Measurements from ENCODE around the gene TRHDE.

The TRHDE gene

DNA sequence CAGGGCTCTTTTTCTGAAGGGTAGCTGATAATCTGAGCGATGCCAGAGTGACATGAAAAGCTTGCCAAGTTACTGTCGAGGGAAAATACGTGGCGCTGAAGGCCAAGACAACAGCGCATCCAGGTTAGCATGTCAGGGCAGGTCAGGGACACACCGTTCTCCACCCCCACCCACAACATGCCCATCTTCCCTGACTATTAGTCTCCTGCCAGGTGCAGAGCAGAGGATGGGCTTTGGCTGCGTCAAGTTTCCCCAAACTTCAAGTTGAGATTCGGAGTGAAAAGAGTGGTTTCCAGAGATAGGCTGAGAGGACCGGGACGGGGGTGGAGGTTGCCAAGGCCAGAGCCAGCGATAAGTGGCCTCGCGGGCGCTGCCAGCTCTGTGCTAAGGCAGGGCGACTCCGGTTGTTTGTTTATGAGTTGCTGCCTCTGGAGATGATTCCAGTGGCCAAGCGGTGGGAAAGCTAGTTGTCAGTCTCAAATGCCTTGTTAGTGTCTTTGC, 1.7 kb downstream of the TRHDE start:
- peak; percentile 34 for DNase-seq

DNA sequence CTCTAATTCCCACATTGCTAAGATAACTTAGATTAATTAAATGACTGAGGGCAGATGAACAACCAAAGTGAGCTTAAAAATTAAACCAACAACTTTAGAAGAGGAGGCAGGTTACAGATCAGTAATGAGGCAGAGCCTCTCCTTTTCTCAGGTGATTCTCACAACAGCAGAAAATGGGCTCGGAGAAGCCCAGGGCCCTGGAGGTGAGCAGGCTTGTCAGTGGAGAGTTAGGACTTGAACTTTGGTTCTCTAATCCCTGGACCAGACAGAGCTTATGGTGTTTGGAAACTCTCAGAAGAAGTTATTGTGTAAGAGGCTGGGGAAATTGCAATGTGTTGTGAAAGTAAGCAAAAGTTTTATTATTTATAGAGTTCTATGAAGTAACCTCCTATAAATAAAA, 2.8 kb downstream of the TRHDE start:
- DNase-seq = no peak

DNA sequence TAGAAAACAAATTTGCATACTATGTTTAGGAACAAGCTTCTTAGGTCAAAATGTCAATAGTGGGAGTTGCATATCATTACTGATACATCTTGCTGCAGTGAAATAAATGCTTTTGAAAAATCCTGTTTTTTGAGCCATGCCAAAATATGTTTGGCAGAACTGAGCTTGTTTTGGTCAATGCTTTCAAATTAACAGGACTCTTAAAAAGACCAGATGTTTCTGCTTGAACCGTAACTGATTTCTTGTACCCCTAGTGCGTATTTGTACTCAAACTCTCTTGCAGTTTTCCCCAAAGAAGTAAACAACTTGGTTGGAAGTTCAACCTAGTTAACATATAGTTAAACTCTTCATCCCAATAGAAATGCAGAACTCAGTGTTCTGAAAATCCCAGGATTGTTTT, 3.4 kb downstream of the TRHDE start:
- DNase-seq = no peak

DNA sequence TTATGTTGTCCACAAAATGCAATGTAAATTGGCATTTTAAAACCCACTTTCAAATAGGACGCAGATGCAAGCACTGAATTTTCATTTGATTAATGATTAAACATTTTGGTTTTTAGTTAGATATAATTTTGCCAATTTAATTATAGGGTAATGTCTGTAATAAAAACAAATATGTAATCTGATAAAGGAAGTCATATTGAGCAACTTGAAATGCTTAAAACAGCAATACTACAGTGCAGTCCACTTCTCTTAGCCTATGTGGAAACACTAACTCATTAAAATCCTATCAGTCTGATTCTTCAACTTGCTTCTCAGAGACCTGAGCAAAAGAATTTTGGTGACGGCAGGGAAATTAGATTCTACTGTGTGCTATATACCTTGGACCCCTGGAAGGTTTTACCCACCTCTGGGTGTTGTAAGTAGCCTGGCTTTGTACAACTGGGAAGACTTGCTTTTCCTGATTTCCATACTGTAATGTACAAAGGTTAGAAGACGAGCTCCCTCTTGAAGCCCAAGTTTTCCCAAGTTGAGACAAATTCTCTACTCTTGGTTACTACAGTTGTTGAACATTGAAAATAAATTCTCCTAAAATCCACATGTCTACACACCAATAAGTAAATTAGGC, 4.1 kb downstream of the TRHDE start:
- no peak for DNase-seq

DNA sequence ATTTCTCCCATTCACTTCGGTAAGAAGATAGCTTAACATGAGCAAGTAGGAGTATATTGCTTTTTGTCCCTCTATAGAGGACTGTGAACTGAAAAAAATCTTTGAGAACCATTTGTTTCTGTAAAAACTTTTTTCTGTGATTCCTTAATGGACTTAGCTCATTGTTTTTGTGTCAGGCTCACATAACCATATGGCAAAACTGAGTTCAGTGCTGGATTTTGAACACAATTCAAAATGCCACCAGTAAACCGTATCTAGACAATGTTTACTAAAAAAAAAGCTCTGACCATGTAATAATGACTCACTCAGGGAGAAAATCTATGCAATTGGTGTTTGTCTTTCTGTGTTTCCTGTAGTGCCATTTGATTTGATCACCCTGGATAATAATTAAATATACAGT, 5.2 kb downstream of the TRHDE start:
- DNase-seq = no peak

DNA sequence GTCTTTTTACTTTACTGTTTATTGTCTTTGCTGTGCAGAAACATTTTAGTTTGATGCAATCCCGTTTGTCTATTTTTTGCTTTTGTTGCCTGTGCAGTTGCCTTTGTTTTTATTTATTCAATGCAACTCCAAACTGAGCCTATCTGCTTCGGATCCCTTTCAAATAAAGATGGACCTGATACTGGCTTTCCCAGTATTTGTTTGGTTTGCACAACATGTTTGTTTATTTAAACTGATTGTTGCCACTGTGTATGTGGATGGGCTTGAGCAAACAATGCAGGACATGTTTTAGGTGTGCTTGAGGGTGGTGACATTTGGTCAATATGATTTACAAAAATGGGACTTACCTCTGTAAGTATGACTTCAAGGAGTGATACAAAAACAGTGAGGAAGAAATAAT, 6.7 kb downstream of the TRHDE start:
- no peak for DNase-seq

DNA sequence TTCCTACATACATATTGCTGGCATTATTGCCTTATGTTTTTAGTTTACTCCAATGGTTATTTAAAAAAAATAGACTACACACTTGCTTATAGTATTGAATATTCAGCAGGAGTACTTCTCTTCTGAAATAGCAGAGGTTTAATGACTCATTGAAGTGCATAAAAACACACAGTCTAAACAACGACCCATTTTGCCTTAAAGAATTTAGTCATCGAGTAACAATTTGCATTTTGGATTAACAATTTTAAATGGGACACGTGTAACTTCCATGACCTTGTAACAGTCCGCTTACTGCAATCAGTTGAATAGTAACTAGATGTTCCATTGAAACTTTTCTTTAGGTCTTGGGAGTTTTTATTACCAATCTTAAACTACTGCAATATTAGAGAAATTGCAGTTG, 9.0 kb downstream of the TRHDE start:
- DNase-seq = no peak

DNA sequence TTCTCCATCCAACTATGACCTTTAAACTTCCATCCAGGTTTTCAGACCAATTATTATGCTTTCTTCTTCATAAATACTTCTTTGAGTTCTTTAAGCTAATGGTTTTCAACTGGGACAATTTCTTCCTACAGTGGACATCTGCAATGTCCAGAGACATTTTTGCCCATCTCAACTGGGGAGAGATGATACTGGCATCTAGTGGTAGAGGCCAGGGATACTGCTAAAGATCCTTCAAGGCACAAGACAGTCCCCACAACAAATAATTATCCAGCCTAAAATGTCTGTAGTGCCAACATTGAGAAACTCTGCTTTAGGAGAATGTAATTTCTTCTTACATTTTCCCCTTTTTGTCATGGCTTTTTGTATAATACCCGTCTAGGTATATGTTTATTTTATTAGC, 10.6 kb downstream of the TRHDE start:
- DNase-seq = no peak

DNA sequence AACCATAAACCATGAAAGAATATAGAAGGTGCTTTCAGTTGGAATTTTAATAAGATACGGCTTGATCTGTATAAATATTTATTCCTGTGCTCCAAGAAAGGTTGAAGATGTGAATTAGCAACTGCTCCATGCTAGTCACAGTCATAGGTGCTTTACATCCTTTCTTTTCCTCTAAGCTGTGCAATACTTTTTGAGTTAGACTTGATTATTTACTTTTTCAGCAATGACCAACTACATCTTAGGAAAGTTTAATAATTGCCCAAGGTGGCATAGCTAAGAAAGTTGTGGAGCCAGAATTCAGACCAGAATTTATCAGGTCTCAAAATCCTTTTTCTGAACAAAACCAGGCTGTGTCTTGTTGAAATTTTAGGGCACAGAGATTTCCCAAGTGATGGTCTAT, 13.7 kb downstream of the TRHDE start:
- no peak for DNase-seq

DNA sequence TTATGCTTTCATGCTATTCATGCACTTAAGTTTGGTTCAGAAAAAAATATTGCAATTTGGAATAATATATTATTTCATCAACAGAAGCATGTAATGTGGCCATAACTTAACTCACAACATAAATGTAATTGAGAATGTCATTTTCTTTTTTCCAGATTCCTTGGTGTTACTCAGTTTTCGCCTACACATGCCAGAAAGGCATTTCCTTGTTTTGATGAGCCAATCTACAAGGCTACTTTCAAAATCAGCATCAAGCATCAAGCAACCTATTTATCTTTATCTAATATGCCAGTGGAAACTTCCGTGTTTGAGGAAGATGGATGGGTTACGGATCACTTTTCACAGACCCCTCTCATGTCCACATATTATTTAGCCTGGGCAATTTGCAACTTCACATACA, 14.4 kb downstream of the TRHDE start:
- DNase-seq = no peak

DNA sequence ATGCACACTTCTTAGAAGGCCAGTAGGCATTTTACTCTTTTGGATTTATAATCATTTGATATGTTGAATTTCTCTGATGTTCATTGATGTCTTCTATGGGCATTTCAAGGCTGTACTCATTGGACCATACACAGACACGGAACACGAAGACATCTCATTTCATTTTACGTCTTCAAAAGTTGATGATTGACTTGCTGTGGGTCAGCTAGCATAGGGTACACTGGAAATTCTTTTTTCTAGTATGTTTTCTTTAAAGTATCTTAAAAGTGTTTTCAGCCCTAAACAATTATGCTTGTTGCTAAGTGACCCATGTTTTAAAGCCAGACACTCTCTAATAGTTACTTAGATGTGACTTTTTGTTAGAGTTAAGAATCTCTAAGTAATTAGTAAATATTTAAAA, 16.3 kb downstream of the TRHDE start:
- DNase-seq = no peak

DNA sequence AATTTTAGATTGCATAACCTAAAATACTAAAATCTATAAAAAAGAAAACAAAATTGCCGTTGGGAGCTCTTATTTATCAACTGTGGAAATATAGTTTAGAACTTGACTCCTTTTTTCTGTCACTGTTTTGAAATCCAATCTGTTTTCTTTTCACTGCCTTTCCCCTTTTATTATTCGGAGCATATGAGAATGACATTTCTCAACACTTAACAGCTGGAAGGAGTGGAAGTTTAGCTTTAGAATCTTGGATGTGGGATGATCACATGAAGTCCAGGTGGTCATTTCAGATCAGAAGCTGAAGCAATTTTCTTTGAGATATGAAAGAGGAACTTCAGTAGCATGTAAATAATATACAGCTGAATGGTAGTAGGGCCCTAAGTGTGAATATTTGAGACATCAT, 16.7 kb downstream of the TRHDE start:
- DNase-seq = no peak

DNA sequence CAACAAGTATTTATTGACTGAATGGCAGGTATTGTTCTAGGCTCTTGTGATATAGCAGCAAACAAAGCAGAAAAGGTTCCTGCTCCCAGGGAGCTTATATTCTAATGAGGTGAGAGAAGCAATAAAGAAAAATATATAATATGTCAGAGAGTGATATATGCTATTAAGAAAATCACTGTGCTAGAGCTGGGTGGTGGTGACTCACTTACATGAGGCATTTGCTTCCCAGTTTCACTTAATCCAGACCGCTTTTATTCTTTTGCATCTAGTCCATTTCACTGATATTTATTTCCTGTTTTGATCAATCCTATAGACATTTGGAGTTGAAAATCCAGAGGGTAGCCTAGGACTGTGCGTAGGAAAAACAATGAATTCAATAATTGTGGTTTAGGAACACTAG, 17.5 kb downstream of the TRHDE start:
- DNase-seq = no peak

DNA sequence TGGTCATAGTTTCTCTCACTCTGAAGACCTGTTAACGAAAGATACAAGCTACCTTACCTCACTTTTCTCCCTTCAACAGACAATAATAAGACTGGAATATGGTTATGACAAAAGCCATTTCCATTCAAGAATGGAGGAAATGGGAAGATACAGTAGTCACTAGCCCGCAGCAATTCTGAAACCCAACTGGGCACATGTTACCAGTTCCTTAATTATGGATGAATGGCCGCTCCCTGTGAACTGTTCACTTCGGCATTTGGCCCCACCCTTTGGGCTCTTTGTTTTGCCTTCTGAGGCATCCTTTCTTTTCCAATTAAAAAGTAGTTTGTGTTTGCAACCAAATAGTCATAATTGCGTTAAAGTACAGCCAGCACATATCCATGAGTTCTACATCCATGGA, 19.0 kb downstream of the TRHDE start:
- no peak for DNase-seq

DNA sequence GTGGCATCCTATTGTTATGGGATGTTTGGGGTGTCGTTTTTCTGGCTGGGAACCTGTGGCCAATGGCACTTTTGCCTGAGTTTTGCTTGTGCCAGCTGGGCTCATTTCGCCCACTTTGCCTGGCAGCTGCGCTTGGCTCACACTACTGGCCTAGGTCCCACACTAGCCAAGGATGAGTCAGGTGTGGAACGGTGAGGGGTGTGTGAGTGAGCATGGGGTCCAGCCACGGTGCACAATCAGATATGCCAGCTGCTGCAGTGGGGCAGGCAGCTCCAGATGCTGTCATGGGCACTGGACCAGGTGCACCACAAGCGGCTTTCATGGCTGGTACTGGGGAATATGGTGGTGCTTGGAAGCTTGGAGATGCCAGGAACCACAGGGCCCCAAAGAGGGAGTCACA, 21.5 kb downstream of the TRHDE start:
- no peak for DNase-seq

DNA sequence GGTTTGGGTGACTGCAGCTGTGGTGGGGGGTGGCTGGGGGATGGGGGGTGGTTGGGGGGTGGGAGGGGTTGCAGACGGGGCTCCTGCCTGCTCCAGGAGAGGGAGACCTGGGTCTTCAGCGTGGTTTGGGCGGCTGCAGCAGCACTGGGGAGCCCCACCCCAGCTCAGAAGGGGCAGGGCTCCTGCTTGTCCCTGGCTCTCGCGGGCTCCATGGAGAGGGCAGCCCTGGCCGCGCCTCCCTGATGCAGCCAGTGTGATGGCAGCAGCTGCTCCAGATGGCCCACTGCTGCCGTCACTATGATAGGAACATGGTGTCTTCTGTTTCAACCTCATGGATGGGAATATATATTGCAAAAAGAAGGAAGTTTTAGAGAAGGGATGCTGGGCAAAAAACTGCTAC, 22.9 kb downstream of the TRHDE start:
- no peak for DNase-seq

DNA sequence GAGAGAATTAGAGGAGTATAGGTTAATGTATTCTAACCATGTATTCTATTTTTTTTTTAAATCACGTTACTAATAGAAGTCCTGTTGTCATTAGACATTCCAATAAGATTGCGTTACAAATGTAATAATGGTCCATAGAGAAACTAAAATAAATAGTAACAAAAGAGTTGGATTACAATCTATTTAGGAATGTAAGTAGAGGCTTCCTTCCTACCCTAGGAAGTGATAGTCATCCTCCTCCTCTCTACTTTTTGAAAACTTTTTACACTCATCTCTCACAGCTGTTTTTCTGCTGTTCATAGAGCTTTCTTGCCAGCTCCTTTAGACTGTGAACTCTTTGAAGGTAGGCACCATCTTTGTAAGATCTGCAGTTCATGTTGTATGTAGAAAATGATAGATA, 23.6 kb downstream of the TRHDE start:
- no peak for DNase-seq

DNA sequence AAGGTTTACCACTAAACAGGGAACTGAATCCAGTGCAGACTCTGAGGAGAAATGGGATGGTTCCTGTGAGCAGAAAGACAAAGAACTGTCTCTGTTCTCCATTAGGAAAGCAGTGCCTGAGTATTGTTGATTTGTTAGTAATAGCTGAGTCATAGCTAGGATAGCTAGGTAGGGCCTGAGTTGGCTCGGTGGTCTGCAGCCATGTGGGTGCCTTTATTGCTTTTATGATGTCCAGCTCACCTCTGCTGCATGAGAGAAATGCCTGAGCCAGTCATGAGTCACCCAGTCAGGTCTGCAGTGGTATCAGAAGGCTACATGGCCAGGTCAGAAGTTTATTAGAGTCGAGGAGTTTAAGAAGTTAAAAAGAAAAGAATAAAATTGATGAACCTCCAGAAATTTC, 24.2 kb downstream of the TRHDE start:
- no peak for DNase-seq

DNA sequence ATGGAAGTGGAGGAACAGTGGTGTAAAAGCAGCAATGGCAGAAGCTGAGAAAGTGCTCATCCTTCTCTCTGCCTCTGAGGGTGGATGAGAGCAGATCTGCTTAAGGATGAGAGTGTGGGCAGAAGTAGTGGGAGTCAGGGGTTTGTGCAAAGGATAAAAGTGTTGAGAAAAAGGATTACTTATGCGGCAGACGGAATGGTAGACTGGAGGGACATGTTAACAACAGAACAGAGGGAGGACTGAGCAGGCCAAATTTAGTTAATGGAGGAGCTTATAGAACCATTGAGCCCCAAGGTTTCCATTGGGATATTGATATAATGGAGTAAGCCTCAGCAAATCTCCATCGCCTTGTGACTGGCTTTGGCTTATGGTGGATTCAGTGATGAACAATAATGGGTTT, 25.5 kb downstream of the TRHDE start:
- no peak for DNase-seq

DNA sequence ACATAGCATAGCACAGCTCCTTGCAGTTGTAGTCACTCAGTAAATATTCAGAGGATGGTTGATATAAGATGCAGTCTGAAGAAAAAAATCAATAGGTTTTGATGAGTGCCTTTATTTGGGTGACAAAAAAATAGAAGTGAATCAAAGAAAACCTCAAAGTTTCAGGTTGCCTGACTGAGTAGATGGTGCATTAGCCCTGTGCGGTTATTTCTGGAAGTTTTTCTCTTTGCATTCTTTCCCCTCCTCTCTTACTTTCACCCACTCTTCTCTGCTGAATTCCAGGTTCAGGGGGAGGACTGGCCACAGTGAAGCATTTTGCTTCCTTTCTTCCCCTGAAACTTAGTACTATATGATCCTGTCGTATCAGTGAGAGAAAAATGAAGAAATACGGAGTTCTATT, 28.6 kb downstream of the TRHDE start:
- no peak for DNase-seq

DNA sequence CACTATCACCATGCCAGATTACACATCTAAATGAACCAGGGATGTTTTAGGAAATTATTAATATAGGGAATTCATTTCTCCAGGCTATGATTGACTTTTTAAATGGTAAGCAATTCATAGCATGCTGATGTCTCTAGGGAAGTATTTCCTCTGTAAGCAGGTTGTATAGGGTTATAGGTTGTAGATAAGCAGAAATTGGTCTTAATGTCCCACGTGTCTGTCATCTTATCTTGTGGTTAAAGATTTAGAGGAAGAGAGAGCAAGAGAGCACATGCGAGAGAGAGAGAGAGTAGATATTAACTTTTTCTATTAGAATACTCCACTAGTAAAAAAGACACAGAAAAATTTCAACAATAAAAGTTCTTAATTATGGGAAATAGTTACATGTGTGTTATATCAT, 32.6 kb downstream of the TRHDE start:
- DNase-seq = no peak

DNA sequence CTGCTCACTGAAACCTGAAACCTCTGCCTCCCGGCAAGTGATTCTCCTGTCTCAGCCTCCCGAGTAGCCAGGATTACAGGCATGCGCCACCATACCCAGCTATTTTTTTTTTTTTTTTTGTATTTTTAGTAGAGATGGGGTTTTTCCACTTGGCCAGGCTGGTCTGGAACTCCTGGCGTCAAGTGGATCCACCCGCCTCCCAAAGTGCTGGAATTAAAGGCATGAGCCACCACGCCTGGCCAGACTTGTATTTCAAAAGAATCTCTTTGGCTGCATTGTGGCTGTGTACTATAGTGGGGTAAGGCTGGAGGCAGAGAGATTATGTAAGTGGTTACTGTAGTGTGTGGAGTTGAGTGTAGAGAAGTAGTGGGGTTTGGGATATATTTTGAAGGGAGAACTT, 35.1 kb downstream of the TRHDE start:
- no peak for DNase-seq

DNA sequence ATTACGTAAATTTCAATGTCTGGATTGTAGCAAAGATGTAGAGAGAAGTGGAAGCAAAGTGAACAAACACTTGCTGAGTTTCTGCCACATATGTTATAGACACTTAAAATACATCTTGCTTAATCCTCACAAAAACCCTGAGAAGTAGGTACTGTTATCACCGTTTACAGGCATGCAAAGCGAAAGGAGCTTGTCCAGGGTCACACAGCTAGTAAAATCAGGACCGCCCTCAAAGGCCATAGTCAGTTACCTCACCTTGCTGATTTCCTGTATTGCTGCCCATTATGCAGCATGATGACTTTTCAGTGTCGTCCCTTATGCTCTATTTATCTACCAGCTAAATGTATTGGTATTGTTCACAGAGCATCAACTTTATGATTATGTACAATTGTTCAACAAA, 39.8 kb downstream of the TRHDE start:
- no peak for DNase-seq

DNA sequence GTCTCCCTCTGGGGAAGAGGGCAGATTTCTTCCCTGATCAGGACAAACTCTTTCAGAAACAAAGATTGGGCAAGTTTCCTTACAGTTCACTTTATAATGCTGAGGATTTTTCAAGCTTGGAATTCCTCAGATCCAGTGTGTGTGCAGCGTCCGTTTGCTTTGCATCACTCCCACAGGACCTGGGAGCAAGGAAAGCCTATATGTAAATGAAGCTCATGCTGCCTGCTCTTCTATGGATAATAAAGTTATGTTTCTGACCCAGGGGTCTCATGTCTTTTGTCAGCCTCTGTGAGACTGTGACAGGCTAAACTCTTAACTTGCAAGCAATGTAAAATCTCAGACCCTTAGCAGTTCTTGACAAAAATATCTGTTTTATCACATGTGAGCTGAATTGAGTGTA, 41.6 kb downstream of the TRHDE start:
- DNase-seq = no peak

DNA sequence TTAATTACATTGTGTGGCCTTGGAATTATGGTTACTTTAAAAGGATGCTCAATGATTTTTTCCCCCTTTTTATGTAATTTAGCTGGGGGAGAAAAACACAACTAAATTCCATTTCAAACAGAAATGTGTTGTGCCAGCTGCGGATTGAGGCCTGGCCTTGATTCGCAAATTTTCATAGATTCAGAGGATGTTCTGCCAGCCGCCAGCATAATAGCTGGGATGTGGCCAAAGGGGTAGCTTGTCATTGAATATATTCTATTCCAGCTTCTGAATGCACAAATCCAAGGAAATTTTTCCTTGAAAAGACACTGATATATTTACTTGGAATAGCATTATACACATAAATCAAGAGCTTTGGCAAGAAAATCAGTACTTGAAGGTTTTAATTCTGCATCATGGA, 43.7 kb downstream of the TRHDE start:
- DNase-seq = no peak

DNA sequence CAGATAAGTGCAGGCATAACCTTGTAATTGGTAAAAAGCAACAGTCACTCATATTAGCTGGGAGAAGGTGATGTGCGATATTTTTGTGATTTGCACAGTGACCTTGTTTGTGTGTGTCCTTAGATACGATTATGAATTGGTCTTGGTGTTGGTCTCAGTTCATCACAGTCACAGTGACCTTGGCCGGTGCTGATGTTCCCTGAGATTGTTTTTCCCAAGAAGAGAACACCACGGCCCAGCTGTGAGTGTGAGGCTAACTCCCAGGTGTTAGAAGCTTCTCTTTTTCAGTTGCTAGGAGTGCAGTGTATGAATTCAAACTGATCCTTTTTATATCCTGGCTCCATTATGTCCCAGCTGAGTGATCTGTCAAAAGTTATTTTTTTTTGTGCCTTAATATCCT, 46.2 kb downstream of the TRHDE start:
- DNase-seq = no peak

Measured in NCI-H510A (cell line).